ENCODE measurements around the gene TIMM44. TPM values are rescaled to one million over a fixed set of nuclear protein-coding genes. Genes with fewer than 3 reads are reported as not detected.

Gene TIMM44
- total and polyA plus RNA-seq, 11 donors = 55.9 to 140 (median 72.9) TPM

GRCh38 chr19:7924651-7925170 is 18.8 kb downstream of the TIMM44 start:
- TF ChIP-seq CTCF (IDR thresholded peaks at IDR 0.05) (no peak), POLR2A (IDR thresholded peaks at IDR 0.05) (no peak)
- WGBS, 4 donors = 33 to 41% (median 40%) methylated on average over 14 to 34 of the region's 34 CpGs
- H3K4me1 ChIP-seq = peaks cover 8 to 64% (median 41%) of the 10 kb centered on the region in 12 donors
- ATAC-seq = no peak
- no peaks in the 10 kb centered on the region for H3K27me3 ChIP-seq
- intact Hi-C loops (cut with DNase I) = loop anchor here in 7 of 10 donors (2.0 to 5.0 kb wide), 4 partner anchors 67 to 72 kb away; no protein-coding TSS in a partner anchor
- H3K36me3 ChIP-seq = peaks cover 0 to 28% (median 14%) of the 10 kb centered on the region in 9 donors
- peak overlapping the region in 11 of 12 donors; percentile 20 to 70 (median 47) for H3K4me3 ChIP-seq
- peak in 2 of 5 donors; percentile 8 to 31 for DNase-seq
- peak overlapping the region in 1 of 12 donors; percentile 96 for H3K27ac ChIP-seq
- no peaks in the 10 kb centered on the region for H3K9me3 ChIP-seq

- no peak for TF ChIP-seq POLR2A (IDR thresholded peaks at IDR 0.05)
- no peak for TF ChIP-seq CTCF (IDR thresholded peaks at IDR 0.05)
- Histone ChIP-seq H3K4me3 (no peak overlapping the region), H3K4me1 (peaks cover 8 to 66% (median 43%) of the 10 kb centered on the region in 12 donors), H3K9me3 (no peaks in the 10 kb centered on the region), H3K36me3 (peaks cover 0 to 28% (median 14%) of the 10 kb centered on the region in 9 donors), H3K27ac (peak overlapping the region in 1 of 12 donors; percentile 96), H3K27me3 (peaks cover 0 to 2% (median under 1%) of the 10 kb centered on the region in 9 donors)
- intact Hi-C loops (cut with DNase I) = loop anchor here in 6 of 10 donors (2.0 to 5.0 kb wide), 4 partner anchors 67 to 72 kb away; no protein-coding TSS in a partner anchor
- DNase-seq (no peak), ATAC-seq (no peak)
- WGBS, 4 donors = 73 to 84% (median 78%) methylated on average over 8 to 12 of the region's 12 CpGs
Observed at GRCh38 chr19:7924241-7924640, 19.2 kb downstream of the TIMM44 start.

- no peak overlapping the region for H3K4me3 ChIP-seq
- ATAC-seq (no peak), DNase-seq (no peak)
- intact Hi-C loops (cut with DNase I) = loop anchor here in 6 of 10 donors (2.0 to 5.0 kb wide), 4 partner anchors 66 to 71 kb away; no protein-coding TSS in a partner anchor
- H3K4me1 ChIP-seq = peaks cover 8 to 67% (median 43%) of the 10 kb centered on the region in 12 donors
- H3K9me3 ChIP-seq = no peaks in the 10 kb centered on the region
- 77 to 84% (median 82%) methylated on average over 20 to 31 of the region's 31 CpGs for WGBS, 4 donors
- peak overlapping the region in 1 of 12 donors; percentile 96 for H3K27ac ChIP-seq
- peaks cover 0 to 9% (median 5%) of the 10 kb centered on the region in 9 donors for H3K27me3 ChIP-seq
- H3K36me3 ChIP-seq = peaks cover 0 to 28% (median 14%) of the 10 kb centered on the region in 9 donors
- TF ChIP-seq CTCF (IDR thresholded peaks at IDR 0.05) (no peak), POLR2A (IDR thresholded peaks at IDR 0.05) (no peak)
Observed at GRCh38 chr19:7923295-7924191, 19.9 kb downstream of the TIMM44 start.

- Histone ChIP-seq H3K4me1 (peaks cover 8 to 65% (median 38%) of the 10 kb centered on the region in 12 donors), H3K27ac (peak overlapping the region in 1 of 12 donors; percentile 96), H3K36me3 (peaks cover 0 to 28% (median 14%) of the 10 kb centered on the region in 9 donors), H3K27me3 (peaks cover 0 to 17% (median 10%) of the 10 kb centered on the region in 9 donors), H3K9me3 (no peaks in the 10 kb centered on the region), H3K4me3 (no peak overlapping the region)
- intact Hi-C loops (cut with DNase I) = loop anchor here in 4 of 10 donors (5.0 kb wide), 2 partner anchors 66 to 71 kb away; no protein-coding TSS in a partner anchor
- TF ChIP-seq CTCF (IDR thresholded peaks at IDR 0.05) = no peak
- WGBS, 4 donors = 91 to 94% (median 92%) methylated on average over 7 to 8 of the region's 8 CpGs
- ATAC-seq (no peak), DNase-seq (no peak)
Observed at GRCh38 chr19:7922836-7923195, 20.6 kb downstream of the TIMM44 start.
